Endothelial cell of umbilical vein (primary cell): ENCODE data around the gene CTDP1.

Experiments
- EZH2 ChIP-seq: IDR thresholded peaks from 2 replicates; pipeline ENCODE4 v1.6.1; 2012; ENCODE audit warnings: borderline replicate concordance, low read depth, mild to moderate bottlenecking, moderate library complexity, low read length, inconsistent platforms; ENCODE audit not compliant: severe bottlenecking
- FOS ChIP-seq: IDR thresholded peaks from 2 replicates; pipeline ENCODE4 v1.6.1; 2011; ENCODE audit warnings: mild to moderate bottlenecking, low read length, moderate library complexity, borderline replicate concordance; ENCODE audit not compliant: insufficient read depth
- JUN ChIP-seq: IDR thresholded peaks from 2 replicates; pipeline ENCODE4 v1.6.1; 2011; ENCODE audit warnings: borderline replicate concordance, low read depth; ENCODE audit not compliant: insufficient read length, insufficient read depth
- POLR2A ChIP-seq: IDR thresholded peaks from 2 replicates; pipeline ENCODE4 v1.6.1; 2012; ENCODE audit warnings: low read depth, mild to moderate bottlenecking, control low read depth, low read length
- POLR2AphosphoS5 ChIP-seq: IDR thresholded peaks from 2 replicates; pipeline ENCODE4 v1.6.1; 2012; ENCODE audit warnings: low read depth, mild to moderate bottlenecking, control low read depth, low read length, moderate library complexity; ENCODE audit not compliant: insufficient read depth
- TF ChIP-seq, protein P1 (sequence below), 2 donors: IDR thresholded peaks; 1 replicate in 1 of 2; 2 replicates in 1 of 2; pipeline ENCODE4 v1.5.1; 2011; ENCODE audit warnings: low read length in 2 of 2, mild to moderate bottlenecking in 2 of 2, moderate library complexity in 2 of 2, control low read depth in 1 of 2, inconsistent platforms in 1 of 2, low read depth in 1 of 2; ENCODE audit not compliant: insufficient read depth in 1 of 2; ENCODE audit errors: extremely low read depth in 1 of 2
- TF ChIP-seq, protein P2 (sequence below): IDR thresholded peaks from 2 replicates; pipeline ENCODE4 v1.6.1; 2011; ENCODE audit not compliant: insufficient read depth, insufficient read length

DNA sequence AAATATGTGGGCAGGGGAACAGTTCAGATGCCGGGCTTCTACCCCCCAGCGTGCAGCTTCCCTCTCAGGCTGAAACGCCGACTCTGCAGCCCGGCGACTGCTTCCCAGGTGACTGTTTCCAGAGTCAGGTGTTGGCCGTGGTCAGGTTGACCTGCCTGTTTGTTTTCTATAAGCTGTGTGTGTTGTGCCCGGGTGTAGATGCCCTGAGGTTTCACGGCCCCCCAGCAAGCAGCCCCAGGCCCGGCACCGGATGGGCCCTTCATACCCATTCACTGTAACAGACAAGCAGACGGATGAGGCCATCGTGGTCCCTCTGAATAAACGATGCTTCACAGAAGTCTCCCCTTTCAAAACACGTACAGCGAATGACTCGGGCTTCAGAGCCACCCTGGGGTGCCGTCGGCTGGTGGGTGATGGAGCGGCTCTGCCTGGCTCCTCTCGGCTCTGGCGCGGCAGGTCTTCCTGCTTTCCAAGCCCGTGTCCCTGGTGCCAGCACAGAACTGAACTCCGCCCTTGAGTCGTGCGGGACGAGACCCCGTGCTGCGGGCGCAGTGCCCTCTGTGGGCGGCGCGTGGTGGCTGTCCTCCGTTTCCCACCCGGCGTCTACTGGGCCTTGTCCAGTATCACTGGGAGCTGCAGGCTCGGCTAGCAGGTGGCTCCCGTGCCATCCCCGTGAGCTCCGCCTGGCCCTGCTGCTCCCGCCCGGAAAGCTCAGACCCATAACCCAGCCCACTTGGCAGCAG, 103.1 kb downstream of the CTDP1 start:
- TF ChIP-seq, protein P1, sequence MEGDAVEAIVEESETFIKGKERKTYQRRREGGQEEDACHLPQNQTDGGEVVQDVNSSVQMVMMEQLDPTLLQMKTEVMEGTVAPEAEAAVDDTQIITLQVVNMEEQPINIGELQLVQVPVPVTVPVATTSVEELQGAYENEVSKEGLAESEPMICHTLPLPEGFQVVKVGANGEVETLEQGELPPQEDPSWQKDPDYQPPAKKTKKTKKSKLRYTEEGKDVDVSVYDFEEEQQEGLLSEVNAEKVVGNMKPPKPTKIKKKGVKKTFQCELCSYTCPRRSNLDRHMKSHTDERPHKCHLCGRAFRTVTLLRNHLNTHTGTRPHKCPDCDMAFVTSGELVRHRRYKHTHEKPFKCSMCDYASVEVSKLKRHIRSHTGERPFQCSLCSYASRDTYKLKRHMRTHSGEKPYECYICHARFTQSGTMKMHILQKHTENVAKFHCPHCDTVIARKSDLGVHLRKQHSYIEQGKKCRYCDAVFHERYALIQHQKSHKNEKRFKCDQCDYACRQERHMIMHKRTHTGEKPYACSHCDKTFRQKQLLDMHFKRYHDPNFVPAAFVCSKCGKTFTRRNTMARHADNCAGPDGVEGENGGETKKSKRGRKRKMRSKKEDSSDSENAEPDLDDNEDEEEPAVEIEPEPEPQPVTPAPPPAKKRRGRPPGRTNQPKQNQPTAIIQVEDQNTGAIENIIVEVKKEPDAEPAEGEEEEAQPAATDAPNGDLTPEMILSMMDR (IDR thresholded peaks at IDR 0.05; ENCODE audit: extremely low read depth in 1 of 2, insufficient read depth in 1 of 2, low read depth in 1 of 2, low read length in 2 of 2): no peak
- TF ChIP-seq POLR2A: no peak
- TF ChIP-seq EZH2: no peak
- TF ChIP-seq POLR2AphosphoS5: no peak
- TF ChIP-seq FOS: no peak
- TF ChIP-seq, protein P2, sequence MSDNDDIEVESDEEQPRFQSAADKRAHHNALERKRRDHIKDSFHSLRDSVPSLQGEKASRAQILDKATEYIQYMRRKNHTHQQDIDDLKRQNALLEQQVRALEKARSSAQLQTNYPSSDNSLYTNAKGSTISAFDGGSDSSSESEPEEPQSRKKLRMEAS: no peak
- no peak for TF ChIP-seq JUN
